H1 (cell line): ENCODE results near the gene SMARCA4. TPM values are rescaled to one million over a fixed set of nuclear protein-coding genes. Genes with fewer than 3 reads are reported as not detected.

Experiments
- CTCF ChIA-PET: fragments of 300-600 bp; sonication (Branson Sonifier 250); formaldehyde crosslinking; loops from one replicate; lab custom pipeline; 2021; ENCODE audit not compliant: partially characterized antibody; lab: Charles Lee
- POLR2A ChIA-PET: fragments of 300-600 bp; sonication (Branson Sonifier 250); formaldehyde crosslinking; loops from one replicate; lab custom pipeline; 2021; ENCODE audit warnings: inconsistent platforms; ENCODE audit not compliant: partially characterized antibody; lab: Charles Lee
- DNase-seq, 2 experiments: peaks; one replicate each; pipeline versions ENCODE4 v3.0.0 to v3.0.0-alpha.2; 2010 to 2022; ENCODE audit warnings: low spot score in 2 of 2, low read depth in 1 of 2, mixed read lengths in 1 of 2
- FAIRE-seq: peaks from 2 replicates; lab custom pipeline; 2011; peaks lifted over from hg19 to GRCh38; lab: Jason Lieb, UNC
- H2AFZ ChIP-seq: 2 replicates; pipeline ENCODE4 v1.8.1; 2012; ENCODE audit warnings: low read length, inconsistent platforms
- H2AK5ac ChIP-seq: 2 replicates; pipeline ENCODE4 v1.6.1; 2013; ENCODE audit warnings: low read depth, low read length
- H2BK120ac ChIP-seq: replicated peaks from 2 replicates; pipeline ENCODE3; 2013; ENCODE audit warnings: low read depth, low read length, inconsistent platforms
- H2BK12ac ChIP-seq: 2 replicates; pipeline ENCODE4 v1.6.1; 2013; ENCODE audit warnings: low read depth, low read length
- H2BK15ac ChIP-seq: 2 replicates; pipeline ENCODE4 v1.6.1; 2013; ENCODE audit warnings: low read length
- H2BK20ac ChIP-seq: 2 replicates; pipeline ENCODE4 v1.6.1; 2013; ENCODE audit warnings: low read length
- H2BK5ac ChIP-seq: 2 replicates; pipeline ENCODE4 v1.6.1; 2013; ENCODE audit warnings: low read depth, low read length
- H3K14ac ChIP-seq: 2 replicates; pipeline ENCODE4 v1.6.1; 2013; ENCODE audit warnings: inconsistent platforms; ENCODE audit not compliant: insufficient read length
- H3K18ac ChIP-seq: 2 replicates; pipeline ENCODE4 v1.6.1; 2013; ENCODE audit warnings: low read length; ENCODE audit errors: extremely low read depth
- H3K23ac ChIP-seq: 2 replicates; pipeline ENCODE4 v1.6.1; 2013; ENCODE audit warnings: inconsistent platforms; ENCODE audit not compliant: insufficient read length
- H3K23me2 ChIP-seq: 2 replicates; pipeline ENCODE4 v1.6.1; 2013; ENCODE audit warnings: low read depth, low read length
- H3K27ac ChIP-seq: 2 replicates; pipeline ENCODE4 v1.6.1; 2011; ENCODE audit warnings: low read depth, low read length, inconsistent platforms
- H3K27me3 ChIP-seq, 4 experiments: replicated peaks in 1 of 4; 1 replicate in 1 of 4; 2 replicates in 3 of 4; pipeline versions ENCODE4 v1.6.1 to v1.8.1; 2011 to 2013; ENCODE audit warnings: low read length in 3 of 4, mild to moderate bottlenecking in 3 of 4, inconsistent platforms in 2 of 4, mixed read lengths in 2 of 4, moderate library complexity in 1 of 4; ENCODE audit not compliant: control insufficient read depth in 3 of 4, insufficient read depth in 3 of 4; ENCODE audit errors: extremely low read depth in 1 of 4
- H3K36me3 ChIP-seq, 4 experiments: 2 replicates each; pipeline versions ENCODE4 v1.6.1 to v1.8.1; 2011 to 2013; ENCODE audit warnings: mild to moderate bottlenecking in 4 of 4, low read length in 3 of 4, moderate library complexity in 2 of 4, control low read depth in 1 of 4, inconsistent platforms in 1 of 4; ENCODE audit not compliant: insufficient read depth in 4 of 4, control insufficient read depth in 2 of 4
- H3K4ac ChIP-seq: replicated peaks from 2 replicates; pipeline ENCODE3; 2013; ENCODE audit warnings: low read length, low read depth, mixed read lengths, inconsistent platforms; ENCODE audit not compliant: insufficient read length
- H3K4me1 ChIP-seq, 4 experiments: replicated peaks in 1 of 4; 1 replicate in 1 of 4; 2 replicates in 3 of 4; pipeline versions ENCODE4 v1.6.1 to v1.8.1; 2011 to 2013; ENCODE audit warnings: low read length in 3 of 4, inconsistent platforms in 2 of 4, mixed read lengths in 1 of 4; ENCODE audit not compliant: insufficient read depth in 4 of 4, control insufficient read depth in 3 of 4
- H3K4me2 ChIP-seq, 2 experiments: 2 replicates each; pipeline versions ENCODE4 v1.6.1 to v1.8.1; 2011 to 2013; ENCODE audit warnings: low read depth in 2 of 2, low read length in 2 of 2, control low read depth in 1 of 2, inconsistent platforms in 1 of 2, mild to moderate bottlenecking in 1 of 2; ENCODE audit not compliant: insufficient read depth in 1 of 2
- H3K4me3 ChIP-seq, 4 experiments: fragments of 200-600, 300-600 bp in 1 of 4; sonication (generic), shearing (Covaris generic), sonication (Bioruptor Twin) in 1 of 4; 2 replicates each; pipeline versions ENCODE4 v1.5.1 to v1.8.1; 2011 to 2016; ENCODE audit warnings: low read length in 4 of 4, low read depth in 3 of 4, control low read depth in 2 of 4, inconsistent platforms in 2 of 4, mild to moderate bottlenecking in 2 of 4, mixed read lengths in 1 of 4, moderate library complexity in 1 of 4; ENCODE audit not compliant: insufficient read depth in 2 of 4; ENCODE audit errors: extremely low read depth in 1 of 4
- H3K56ac ChIP-seq: replicated peaks from 2 replicates; pipeline ENCODE3; 2013; ENCODE audit warnings: low read depth, mild to moderate bottlenecking, mixed read lengths, low read length, inconsistent platforms; ENCODE audit not compliant: insufficient read length
- H3K79me1 ChIP-seq: 2 replicates; pipeline ENCODE4 v1.6.1; 2013; ENCODE audit warnings: low read depth, low read length, control low read depth
- H3K79me2 ChIP-seq, 2 experiments: 2 replicates each; pipeline versions ENCODE4 v1.6.1 to v1.8.1; 2012 to 2013; ENCODE audit warnings: low read length in 2 of 2, mild to moderate bottlenecking in 2 of 2, inconsistent platforms in 1 of 2; ENCODE audit not compliant: insufficient read depth in 2 of 2, control insufficient read depth in 1 of 2
- H3K9ac ChIP-seq, 4 experiments: replicated peaks in 1 of 4; 1 replicate in 1 of 4; 2 replicates in 3 of 4; pipeline versions ENCODE4 v1.6.1 to v1.8.1; 2011 to 2013; ENCODE audit warnings: low read depth in 3 of 4, low read length in 3 of 4, control low read depth in 2 of 4, mild to moderate bottlenecking in 2 of 4, moderate library complexity in 2 of 4, inconsistent platforms in 1 of 4; ENCODE audit errors: extremely low read depth in 1 of 4
- H3K9me3 ChIP-seq, 2 experiments: 2 replicates each; pipeline versions ENCODE4 v1.6.1 to v1.8.1; 2012 to 2013; ENCODE audit warnings: mild to moderate bottlenecking in 2 of 2, moderate library complexity in 2 of 2, control low read depth in 1 of 2, inconsistent platforms in 1 of 2, low read depth in 1 of 2, low read length in 1 of 2, mixed read lengths in 1 of 2; ENCODE audit not compliant: insufficient read depth in 2 of 2
- H4K20me1 ChIP-seq, 2 experiments: replicated peaks in 1 of 2; 2 replicates each; pipeline versions ENCODE3 to v1.8.1; 2011 to 2013; ENCODE audit warnings: inconsistent platforms in 2 of 2, low read length in 2 of 2, mild to moderate bottlenecking in 1 of 2; ENCODE audit not compliant: insufficient read depth in 2 of 2, control insufficient read depth in 1 of 2
- H4K5ac ChIP-seq: 2 replicates; pipeline ENCODE4 v1.6.1; 2013; ENCODE audit warnings: low read length, low read depth, mixed read lengths, inconsistent platforms; ENCODE audit not compliant: insufficient read length
- H4K8ac ChIP-seq: 2 replicates; pipeline ENCODE4 v1.8.0; 2013; ENCODE audit warnings: mild to moderate bottlenecking, moderate library complexity, low read length, inconsistent platforms; ENCODE audit not compliant: insufficient read depth; ENCODE audit errors: extremely low read depth
- H4K91ac ChIP-seq: replicated peaks from 2 replicates; pipeline ENCODE3; 2013; ENCODE audit warnings: low read length, mixed read lengths, inconsistent platforms; ENCODE audit not compliant: insufficient read length
- CBX5 ChIP-seq: fragments of 300-800, 300-1000 bp; sonication (generic); IDR thresholded peaks from 2 replicates; pipeline ENCODE4 v1.7.1; 2016; ENCODE audit warnings: antibody characterized with exemption, low read length, low read depth
- CBX8 ChIP-seq: fragments of 300-800, 300-1000 bp; sonication (generic); IDR thresholded peaks from 2 replicates; pipeline ENCODE4 v1.7.1; 2016; ENCODE audit warnings: low read depth, low read length, borderline replicate concordance
- CTBP2 ChIP-seq: IDR thresholded peaks from 2 replicates; pipeline ENCODE4 v1.7.0; 2011; ENCODE audit warnings: borderline replicate concordance, mild to moderate bottlenecking, moderate library complexity, mixed read lengths, low read length; ENCODE audit not compliant: insufficient read depth, insufficient read length
- CTCF ChIP-seq, 3 experiments: IDR thresholded peaks; 1 replicate in 2 of 3; 2 replicates in 1 of 3; pipeline versions ENCODE4 v1.5.1 to v1.6.1; 2011; ENCODE audit warnings: low read length in 3 of 3, mild to moderate bottlenecking in 3 of 3, inconsistent platforms in 2 of 3, low read depth in 1 of 3, moderate library complexity in 1 of 3; ENCODE audit not compliant: insufficient read depth in 1 of 3; ENCODE audit errors: control extremely low read depth in 1 of 3
- MAX ChIP-seq: IDR thresholded peaks from 2 replicates; pipeline ENCODE4 v1.6.1; 2012; ENCODE audit warnings: inconsistent platforms
- PHF8 ChIP-seq: fragments of 200-600 bp; sonication (generic); conservative IDR thresholded peaks from 2 replicates; pipeline ENCODE4 v1.7.1; 2012; ENCODE audit warnings: low read depth, mild to moderate bottlenecking, inconsistent platforms, low read length, moderate library complexity
- RNF2 ChIP-seq: fragments of 200-900, 300-1000 bp; sonication (generic); IDR thresholded peaks from 2 replicates; pipeline ENCODE4 v1.7.1; 2016; ENCODE audit warnings: borderline replicate concordance, low read depth, mild to moderate bottlenecking, antibody characterized with exemption, low read length; ENCODE audit not compliant: poor library complexity, severe bottlenecking; ENCODE audit errors: missing control alignments
- SAP30 ChIP-seq: fragments of 300-600 bp; sonication (generic); IDR thresholded peaks from 2 replicates; pipeline ENCODE4 v1.7.1; 2012; ENCODE audit warnings: low read length, moderate library complexity, mild to moderate bottlenecking, inconsistent platforms; ENCODE audit not compliant: insufficient read depth, insufficient replicate concordance
- SP2 ChIP-seq: IDR thresholded peaks from 2 replicates; pipeline ENCODE4 v1.6.1; 2012; ENCODE audit warnings: mild to moderate bottlenecking, low read length, inconsistent platforms
- TEAD4 ChIP-seq: IDR thresholded peaks from 2 replicates; pipeline ENCODE4 v1.6.1; 2012; ENCODE audit warnings: low read depth, low read length, inconsistent platforms, mixed read lengths
- WGBS, 2 experiments: shearing (Covaris generic) in 1 of 2; methylation state at CpG; one replicate each; pipeline versions ENCODE4 v1.1.6 to v1.1.7; 2013 to 2015; ENCODE audit warnings: low lambda C conversion rate in 2 of 2, mixed read lengths in 2 of 2, inconsistent platforms in 1 of 2, low coverage in 1 of 2, missing lambda C conversion rate in 1 of 2; ENCODE audit not compliant: insufficient replicate concordance in 2 of 2, insufficient coverage in 1 of 2, insufficient read length in 1 of 2; ENCODE audit errors: extremely low coverage in 1 of 2, missing lambda C conversion rate in 1 of 2; 5-methylcytosine and 5-hydroxymethylcytosine counted together
- polyA plus RNA-seq, 7 experiments: library from polyadenylated mRNA; depleted of rRNA in 3 of 7; stranded (reverse) in 5 of 7; unstranded in 2 of 7; fragments of >200 nt in 5 of 7; fragments of 200-250 nt in 2 of 7; gene quantifications; 1 replicate in 5 of 7; 2 replicates in 1 of 7; 4 replicates in 1 of 7; pipeline versions ENCODE4 v1.2.1 to v1.2.3, GENCODE V29; 2011 to 2013; ENCODE audit warnings: missing spikeins in 2 of 7, mixed read lengths in 2 of 7
- total RNA-seq: library from RNA; stranded (reverse); fragmentation: NEBNext Ultra II Directional; extraction: Animal tissue kit (Norgen Biotek cat#: 25700); gene quantifications from 2 replicates; pipeline ENCODE4 v1.2.1, GENCODE V29; 2021

Gene SMARCA4
- total and polyA plus RNA-seq, 2 of the 8 experiments (the other 6 are each of a cell fraction or from before 2014, with no cell fraction given): 86.4 to 263 TPM

DNA sequence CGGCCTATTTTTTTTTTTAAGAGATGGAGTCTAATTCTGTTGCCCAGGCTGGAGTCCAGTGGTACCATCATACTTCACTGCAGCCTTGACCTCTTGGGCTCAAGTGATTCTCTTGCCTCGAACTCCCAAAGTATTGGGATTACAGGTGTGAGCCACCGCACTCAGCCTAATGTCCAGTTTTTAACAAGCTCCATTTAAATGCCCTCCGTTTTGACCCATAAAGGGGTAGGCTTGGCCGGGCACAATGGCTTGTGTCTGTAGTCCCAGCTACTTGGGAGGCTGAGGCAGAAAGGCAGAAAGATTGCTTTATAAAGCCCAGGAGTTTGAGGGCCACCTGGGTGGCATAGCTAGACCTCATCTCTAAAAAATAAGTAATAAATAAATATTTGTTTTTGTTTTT lies 140.2 kb downstream of the SMARCA4 start:
- Histone ChIP-seq H2AFZ (no peak overlapping the region), H3K27me3 (no peaks in the 10 kb centered on the region), H3K4me1 (peaks cover 0 to 3% (median 0%) of the 10 kb centered on the region in 4 experiments; a peak in 1 of 7 replicates), H3K23me2 (no peaks in the 10 kb centered on the region), H4K91ac (no peak overlapping the region), H2BK12ac (no peak overlapping the region), H3K79me2 (peaks cover 8 to 56% of the 10 kb centered on the region in 2 experiments), H3K4ac (no peak overlapping the region), H3K4me2 (no peak overlapping the region), H2AK5ac (no peak overlapping the region), H3K27ac (no peak overlapping the region), H2BK120ac (no peak overlapping the region), H3K23ac (no peak overlapping the region), H4K8ac (no peak overlapping the region), H4K20me1 (peaks cover 12 to 31% of the 10 kb centered on the region in 2 experiments), H3K18ac (no peak overlapping the region), H3K36me3 (peaks cover 39 to 91% (median 55%) of the 10 kb centered on the region in 4 experiments), H2BK20ac (no peak overlapping the region), H2BK15ac (no peak overlapping the region), H3K9me3 (no peaks in the 10 kb centered on the region), H3K79me1 (peaks cover 5% of the 10 kb centered on the region; the same call in 1 of the 2 replicates), H3K9ac (no peak overlapping the region), H3K56ac (no peak overlapping the region), H4K5ac (no peak overlapping the region), H3K4me3 (no peak overlapping the region), H3K14ac (no peak overlapping the region), H2BK5ac (no peak overlapping the region)
- WGBS, 2 experiments: 94% methylated on average over 5 of the region's 5 CpGs; no CpG with 5 or more reads in 1 of the 2 experiments
- FAIRE-seq (no peak), DNase-seq (no peak)
- POLR2A ChIA-PET: interaction anchor here (0.7 to 1.2 kb wide), 2 partner anchors 10 to 103 kb away, joined by 3 read pairs; no protein-coding TSS in a partner anchor
- CTCF ChIA-PET: interaction anchor here (0.6 to 1.7 kb wide), 4 partner anchors 25 to 159 kb away, joined by 3 to 6 read pairs (median 4); no protein-coding TSS in a partner anchor
- no peak for TF ChIP-seq TEAD4
- no peak for TF ChIP-seq SP2
- TF ChIP-seq PHF8: no peak
- no peak for TF ChIP-seq CBX8
- TF ChIP-seq CTBP2: no peak
- no peak for TF ChIP-seq CBX5
- TF ChIP-seq MAX: no peak
- no peak for TF ChIP-seq CTCF (IDR thresholded peaks at IDR 0.05; ENCODE audit: control extremely low read depth in 1 of 3, insufficient read depth in 1 of 3, low read depth in 1 of 3, low read length in 3 of 3)
- TF ChIP-seq SAP30: no peak
- TF ChIP-seq RNF2: no peak
